ENCODE measurements around the gene RPL7L1. TPM values are rescaled to one million over a fixed set of nuclear protein-coding genes. Genes with fewer than 3 reads are reported as not detected.
A peak's percentile ranks its signal among the peaks of the same experiment; 100 is the strongest.

The RPL7L1 gene
- total RNA-seq, 4 donors from 2014 or later: 49.6 to 67.0 (median 53.2) TPM

GRCh38 chr6:42929821-42930360, 50.5 kb downstream of the RPL7L1 start:
- Histone ChIP-seq H3K4me1 (peaks cover 0 to 32% (median 10%) of the 10 kb centered on the region in 4 donors), H3K27me3 (no peaks in the 10 kb centered on the region)

GRCh38 chr6:42932412-42932811, 53.0 kb downstream of the RPL7L1 start:
- Histone ChIP-seq H3K36me3 (peaks cover 0 to 39% (median 0%) of the 10 kb centered on the region in 3 donors), H3K4me1 (peaks cover 0 to 32% (median 13%) of the 10 kb centered on the region in 4 donors), H3K9me3 (no peaks in the 10 kb centered on the region), H3K4me3 (peak overlapping the region in 1 of 4 donors; percentile 89), H3K27me3 (no peaks in the 10 kb centered on the region), H3K27ac (peak overlapping the region in 2 of 4 donors; percentile 8 to 98)
- DNase-seq: no peak
- TF ChIP-seq, protein P1, sequence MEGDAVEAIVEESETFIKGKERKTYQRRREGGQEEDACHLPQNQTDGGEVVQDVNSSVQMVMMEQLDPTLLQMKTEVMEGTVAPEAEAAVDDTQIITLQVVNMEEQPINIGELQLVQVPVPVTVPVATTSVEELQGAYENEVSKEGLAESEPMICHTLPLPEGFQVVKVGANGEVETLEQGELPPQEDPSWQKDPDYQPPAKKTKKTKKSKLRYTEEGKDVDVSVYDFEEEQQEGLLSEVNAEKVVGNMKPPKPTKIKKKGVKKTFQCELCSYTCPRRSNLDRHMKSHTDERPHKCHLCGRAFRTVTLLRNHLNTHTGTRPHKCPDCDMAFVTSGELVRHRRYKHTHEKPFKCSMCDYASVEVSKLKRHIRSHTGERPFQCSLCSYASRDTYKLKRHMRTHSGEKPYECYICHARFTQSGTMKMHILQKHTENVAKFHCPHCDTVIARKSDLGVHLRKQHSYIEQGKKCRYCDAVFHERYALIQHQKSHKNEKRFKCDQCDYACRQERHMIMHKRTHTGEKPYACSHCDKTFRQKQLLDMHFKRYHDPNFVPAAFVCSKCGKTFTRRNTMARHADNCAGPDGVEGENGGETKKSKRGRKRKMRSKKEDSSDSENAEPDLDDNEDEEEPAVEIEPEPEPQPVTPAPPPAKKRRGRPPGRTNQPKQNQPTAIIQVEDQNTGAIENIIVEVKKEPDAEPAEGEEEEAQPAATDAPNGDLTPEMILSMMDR (IDR thresholded peaks at IDR 0.05): no peak
- TF ChIP-seq POLR2A (IDR thresholded peaks at IDR 0.05): no peak

More at GRCh38 chr6:42929821-42930360, 50.5 kb downstream of the RPL7L1 start:
- Histone ChIP-seq H3K4me3 (peak overlapping the region; percentile 64 to 89 (median 76)), H3K27ac (peak overlapping the region; percentile 85 to 98 (median 93)), H3K36me3 (peaks cover 0 to 15% (median 0%) of the 10 kb centered on the region in 3 donors), H3K9me3 (no peaks in the 10 kb centered on the region)
- no peak for TF ChIP-seq POLR2A (IDR thresholded peaks at IDR 0.05)
- TF ChIP-seq, protein P1 (IDR thresholded peaks at IDR 0.05): no peak
- peak in 2 of 3 donors; percentile 83 to 84 for DNase-seq

DNA sequence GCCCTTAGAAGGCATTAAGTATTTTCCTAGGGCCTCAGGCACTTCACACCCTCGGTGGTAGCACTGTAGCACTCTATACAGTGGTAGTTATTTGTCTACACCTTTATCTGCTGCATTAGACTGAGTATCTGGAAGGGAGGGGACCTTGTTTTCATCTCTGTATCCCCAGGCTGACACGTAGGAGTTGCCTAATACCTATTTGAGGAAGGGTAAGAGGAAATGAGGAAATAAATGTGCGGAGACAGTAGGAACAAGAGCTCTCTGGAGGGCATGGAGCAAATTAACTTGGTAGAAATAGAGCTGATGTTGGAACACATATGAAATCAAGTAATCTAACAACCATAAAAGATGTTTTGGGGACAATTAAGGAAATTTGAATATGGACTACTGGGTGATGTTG, 53.8 kb downstream of the RPL7L1 start:
- no peak overlapping the region for H3K4me3 ChIP-seq
- H3K9me3 ChIP-seq: no peaks in the 10 kb centered on the region
- DNase-seq: no peak
- no peaks in the 10 kb centered on the region for H3K27me3 ChIP-seq
- TF ChIP-seq, protein P1 (IDR thresholded peaks at IDR 0.05): no peak
- no peak for TF ChIP-seq POLR2A (IDR thresholded peaks at IDR 0.05)
- peaks cover 0 to 32% (median 12%) of the 10 kb centered on the region in 4 donors for H3K4me1 ChIP-seq
- peak overlapping the region in 1 of 4 donors; percentile 26 for H3K27ac ChIP-seq
- peaks cover 0 to 47% (median 0%) of the 10 kb centered on the region in 3 donors for H3K36me3 ChIP-seq

GRCh38 chr6:42935322-42935721, 55.9 kb downstream of the RPL7L1 start:
- Histone ChIP-seq H3K9me3 (no peaks in the 10 kb centered on the region), H3K36me3 (peaks cover 0 to 62% (median 0%) of the 10 kb centered on the region in 3 donors)
- peak in 1 of 3 donors; percentile 50 for DNase-seq

DNA sequence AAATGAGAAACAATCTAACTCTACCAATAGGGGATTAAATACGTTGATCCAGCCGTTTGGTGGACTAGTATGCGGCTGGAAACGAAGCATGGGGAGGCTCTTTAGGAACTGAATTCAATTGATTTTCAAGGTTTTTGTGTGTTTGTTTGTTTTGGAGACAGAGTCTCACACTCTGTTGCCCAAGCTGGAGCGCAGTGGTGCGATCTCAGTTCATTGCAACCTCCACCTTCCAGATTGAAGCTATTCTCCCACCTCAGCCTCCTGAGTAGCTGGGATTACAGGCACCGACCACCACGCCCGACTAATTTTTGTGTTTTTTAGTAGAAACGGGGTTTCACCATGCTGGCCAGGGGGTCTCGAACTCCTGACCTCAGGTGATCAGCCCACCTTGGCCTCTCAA, 57.0 kb downstream of the RPL7L1 start:
- peaks cover 0 to 62% (median 0%) of the 10 kb centered on the region in 3 donors for H3K36me3 ChIP-seq
- H3K4me1 ChIP-seq: peaks cover 0 to 20% (median 9%) of the 10 kb centered on the region in 4 donors

More at GRCh38 chr6:42935322-42935721, 55.9 kb downstream of the RPL7L1 start:
- peak overlapping the region in 1 of 4 donors; percentile 21 for H3K27ac ChIP-seq
- peaks cover 0 to 31% (median 10%) of the 10 kb centered on the region in 4 donors for H3K4me1 ChIP-seq
- H3K4me3 ChIP-seq: no peak overlapping the region
- no peaks in the 10 kb centered on the region for H3K27me3 ChIP-seq
- TF ChIP-seq, protein P1 (IDR thresholded peaks at IDR 0.05): no peak
- no peak for TF ChIP-seq POLR2A (IDR thresholded peaks at IDR 0.05)

More for the DNA sequence above, 57.0 kb downstream of the RPL7L1 start:
- no peak for DNase-seq
- no peaks in the 10 kb centered on the region for H3K27me3 ChIP-seq
- H3K27ac ChIP-seq: no peak overlapping the region
- no peaks in the 10 kb centered on the region for H3K9me3 ChIP-seq
- no peak overlapping the region for H3K4me3 ChIP-seq
- TF ChIP-seq, protein P1 (IDR thresholded peaks at IDR 0.05): no peak
- no peak for TF ChIP-seq POLR2A (IDR thresholded peaks at IDR 0.05)
